OCI-LY3 (cell line): ENCODE data around the gene FPGS.

Experiments used
- CTCF ChIP-seq: fragments of 200-600, 300-600 bp; sonication (generic); IDR thresholded peaks from 2 replicates; pipeline ENCODE4 v1.5.1; 2014; ENCODE audit warnings: antibody characterized with exemption, low read length, low read depth
- EZH2phosphoT487 ChIP-seq: fragments of 200-600 bp; shearing (Covaris generic); IDR thresholded peaks from 2 replicates; pipeline ENCODE4 v1.6.1; 2018; ENCODE audit warnings: antibody characterized with exemption, mixed run types, low read depth

- TF ChIP-seq CTCF, result no peak
- no peak for TF ChIP-seq EZH2phosphoT487
Measured at GRCh38 chr9:127773981-127774380, 28.7 kb upstream of the FPGS start.
